Measurements from ENCODE around the gene RNF138. TPM values are rescaled to one million over a fixed set of nuclear protein-coding genes. Genes with fewer than 3 reads are reported as not detected.

The RNF138 gene
- total and polyA plus RNA-seq, 2 of the 8 experiments (the other 6 are each of a cell fraction or from before 2014, with no cell fraction given) = 29.2 to 109 TPM

DNA sequence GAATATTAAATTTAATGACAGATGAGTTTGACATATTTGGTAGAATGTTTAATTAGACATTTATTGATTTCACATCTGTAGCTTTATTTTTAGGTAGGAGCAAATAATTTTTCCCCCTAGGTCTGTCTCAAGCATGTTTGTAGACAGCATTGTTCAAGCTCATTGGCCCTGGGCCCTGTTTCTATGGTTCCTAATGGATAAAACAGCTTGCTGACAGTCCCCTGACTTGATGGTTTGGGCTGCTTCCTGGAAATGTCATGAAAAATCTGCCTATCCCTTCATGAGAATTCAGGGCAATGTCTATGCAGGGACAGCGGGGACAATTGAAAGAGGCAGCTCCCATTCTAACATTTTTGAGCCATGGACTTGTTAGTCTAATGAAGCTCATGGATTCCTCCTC is 83.6 kb downstream of the RNF138 start:
- H4K91ac ChIP-seq (replicated peaks; ENCODE audit: insufficient read length, low read length) = no peak overlapping the region
- H3K9me3 ChIP-seq (ENCODE audit: insufficient read depth in 2 of 2, low read depth in 1 of 2, low read length in 1 of 2) = no peaks in the 10 kb centered on the region
- H3K4me2 ChIP-seq (ENCODE audit: insufficient read depth in 1 of 2, low read depth in 2 of 2, low read length in 2 of 2) = no peak overlapping the region
- no peak for FAIRE-seq
- ChIA-PET POLR2A (ENCODE audit: partially characterized antibody) (no interaction called here), CTCF (ENCODE audit: partially characterized antibody) (interaction anchor here (0.8 to 1.1 kb wide), 3 partner anchors 17 to 114 kb away, joined by 3 read pairs; no protein-coding TSS in a partner anchor)
- no peak overlapping the region for H3K27ac ChIP-seq (ENCODE audit: low read depth, low read length)
- no peaks in the 10 kb centered on the region for H3K4me1 ChIP-seq (replicated peaks in 1 of 4; ENCODE audit: control insufficient read depth in 3 of 4, insufficient read depth in 4 of 4, low read length in 3 of 4)
- H3K9ac ChIP-seq (replicated peaks in 1 of 4; ENCODE audit: extremely low read depth in 1 of 4, low read depth in 3 of 4, low read length in 3 of 4) = no peak overlapping the region
- no peak overlapping the region for H3K4ac ChIP-seq (replicated peaks; ENCODE audit: insufficient read length, low read depth, low read length)
- H4K5ac ChIP-seq (ENCODE audit: insufficient read length, low read depth, low read length) = no peak overlapping the region
- H2BK120ac ChIP-seq (replicated peaks; ENCODE audit: low read depth, low read length) = no peak overlapping the region
- DNase-seq (ENCODE audit: low read depth in 1 of 2, low spot score in 2 of 2) = no peak
- H2BK12ac ChIP-seq (ENCODE audit: low read depth, low read length) = no peak overlapping the region
- no peak overlapping the region for H3K18ac ChIP-seq (ENCODE audit: extremely low read depth, low read length)
- no peak overlapping the region for H3K23ac ChIP-seq (ENCODE audit: insufficient read length)
- 92% methylated on average over 1 of the region's 1 CpG; no CpG with 5 or more reads in 1 of the 2 experiments for WGBS, 2 experiments (ENCODE audit: extremely low coverage in 1 of 2, insufficient coverage in 1 of 2, insufficient read length in 1 of 2, insufficient replicate concordance in 2 of 2, low coverage in 1 of 2, low lambda C conversion rate in 2 of 2, missing lambda C conversion rate in 1 of 2)
- H2BK20ac ChIP-seq (ENCODE audit: low read length) = no peak overlapping the region
- no peak overlapping the region for H2BK15ac ChIP-seq (ENCODE audit: low read length)
- H4K20me1 ChIP-seq (replicated peaks in 1 of 2; ENCODE audit: control insufficient read depth in 1 of 2, insufficient read depth in 2 of 2, low read length in 2 of 2) = no peaks in the 10 kb centered on the region
- H3K56ac ChIP-seq (replicated peaks; ENCODE audit: insufficient read length, low read depth, low read length) = no peak overlapping the region
- H4K8ac ChIP-seq (ENCODE audit: extremely low read depth, insufficient read depth, low read length) = no peak overlapping the region
- no peaks in the 10 kb centered on the region for H3K27me3 ChIP-seq (replicated peaks in 1 of 4; ENCODE audit: control insufficient read depth in 3 of 4, extremely low read depth in 1 of 4, insufficient read depth in 3 of 4, low read length in 3 of 4)
- no peak overlapping the region for H3K14ac ChIP-seq (ENCODE audit: insufficient read length)
- H3K4me3 ChIP-seq (ENCODE audit: extremely low read depth in 1 of 4, insufficient read depth in 2 of 4, low read depth in 3 of 4, low read length in 4 of 4) = no peak overlapping the region
- H3K36me3 ChIP-seq (ENCODE audit: control insufficient read depth in 2 of 4, insufficient read depth in 4 of 4, low read length in 3 of 4) = no peaks in the 10 kb centered on the region
- H3K23me2 ChIP-seq (ENCODE audit: low read depth, low read length) = peaks cover 5% of the 10 kb centered on the region; the same call in 1 of the 2 replicates
- no peak overlapping the region for H2BK5ac ChIP-seq (ENCODE audit: low read depth, low read length)
- H3K79me1 ChIP-seq (ENCODE audit: low read depth, low read length) = no peaks in the 10 kb centered on the region
- no peak overlapping the region for H2AK5ac ChIP-seq (ENCODE audit: low read depth, low read length)
- H3K79me2 ChIP-seq (ENCODE audit: control insufficient read depth in 1 of 2, insufficient read depth in 2 of 2, low read length in 2 of 2) = no peaks in the 10 kb centered on the region
- no peak overlapping the region for H2AFZ ChIP-seq (ENCODE audit: low read length)
